Hematopoietic multipotent progenitor cell treated with erythropoietin and hydrocortisone succinate and interleukin-3 and kit ligand, for 6 days (in vitro differentiated cells): ENCODE data around the gene EHF.

ENCODE experiments used
- DNase-seq: peaks from one replicate; pipeline ENCODE4 v3.0.0-alpha.2; 2015

Gene EHF

GRCh38 chr11:34603129-34604001 lies 17.5 kb upstream of the EHF start:
- DNase-seq = peak; percentile 19

- DNase-seq = no peak
These were observed 16.7 kb upstream of the EHF start for GRCh38 chr11:34604145-34604544.

DNA sequence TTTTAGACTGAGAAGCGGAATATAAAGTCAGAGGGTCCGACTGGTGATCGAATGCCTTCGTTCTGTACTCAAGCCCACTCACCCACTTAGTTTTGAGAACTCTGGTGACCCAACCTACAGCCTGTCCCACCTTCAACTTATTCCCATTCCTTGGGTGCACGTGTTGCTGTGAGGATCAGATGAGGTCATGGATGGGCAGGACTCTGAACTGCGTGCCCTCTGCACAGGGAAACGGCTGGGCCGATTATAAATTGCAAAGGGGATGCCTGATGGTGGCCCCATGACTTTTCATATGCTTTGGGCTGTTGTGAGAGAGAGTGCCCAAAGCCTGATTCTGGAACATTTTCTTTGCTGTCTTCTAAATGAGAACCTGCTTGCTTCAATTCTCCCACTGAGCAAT lies 16.0 kb upstream of the EHF start:
- DNase-seq = no peak

DNA sequence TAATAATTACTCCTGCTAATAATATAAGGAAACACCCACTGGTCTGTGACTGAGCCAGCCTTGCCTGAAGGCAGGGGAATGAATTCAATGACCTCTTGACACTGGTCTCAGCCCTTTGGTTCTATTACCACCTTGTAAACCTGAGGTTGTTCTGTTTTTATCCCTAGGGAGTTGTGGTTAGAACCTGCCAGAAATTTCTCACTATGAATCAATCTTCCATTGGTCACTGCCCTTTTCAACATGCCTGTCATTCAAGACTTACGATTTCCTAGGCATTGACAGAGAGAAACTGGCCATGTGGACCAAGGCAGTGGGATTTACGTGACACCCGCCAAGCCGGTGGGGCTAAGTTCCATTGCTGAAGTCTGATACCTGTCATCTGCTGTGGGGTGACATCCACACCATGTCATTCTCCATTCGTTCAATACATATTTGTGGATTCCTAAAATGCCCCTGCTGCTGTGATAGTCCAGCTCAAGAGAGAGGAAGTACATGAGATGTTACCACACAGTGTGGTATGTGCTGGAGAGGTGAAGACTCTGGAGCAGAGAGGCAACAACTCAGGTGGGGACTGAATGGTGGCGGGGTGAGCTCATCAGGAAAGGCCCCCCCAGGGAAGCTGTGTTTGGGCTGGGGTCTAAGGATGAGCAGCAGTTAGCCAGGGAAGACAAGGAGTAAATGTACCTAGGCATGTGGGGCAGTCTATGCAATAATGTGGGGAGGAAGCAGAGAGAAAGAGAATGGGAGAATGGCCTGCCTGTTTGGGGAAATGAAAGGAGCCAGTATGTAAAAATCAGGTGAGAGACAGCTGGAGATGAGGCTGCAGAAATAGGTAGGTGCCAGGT lies 15.2 kb upstream of the EHF start:
- no peak for DNase-seq

DNA sequence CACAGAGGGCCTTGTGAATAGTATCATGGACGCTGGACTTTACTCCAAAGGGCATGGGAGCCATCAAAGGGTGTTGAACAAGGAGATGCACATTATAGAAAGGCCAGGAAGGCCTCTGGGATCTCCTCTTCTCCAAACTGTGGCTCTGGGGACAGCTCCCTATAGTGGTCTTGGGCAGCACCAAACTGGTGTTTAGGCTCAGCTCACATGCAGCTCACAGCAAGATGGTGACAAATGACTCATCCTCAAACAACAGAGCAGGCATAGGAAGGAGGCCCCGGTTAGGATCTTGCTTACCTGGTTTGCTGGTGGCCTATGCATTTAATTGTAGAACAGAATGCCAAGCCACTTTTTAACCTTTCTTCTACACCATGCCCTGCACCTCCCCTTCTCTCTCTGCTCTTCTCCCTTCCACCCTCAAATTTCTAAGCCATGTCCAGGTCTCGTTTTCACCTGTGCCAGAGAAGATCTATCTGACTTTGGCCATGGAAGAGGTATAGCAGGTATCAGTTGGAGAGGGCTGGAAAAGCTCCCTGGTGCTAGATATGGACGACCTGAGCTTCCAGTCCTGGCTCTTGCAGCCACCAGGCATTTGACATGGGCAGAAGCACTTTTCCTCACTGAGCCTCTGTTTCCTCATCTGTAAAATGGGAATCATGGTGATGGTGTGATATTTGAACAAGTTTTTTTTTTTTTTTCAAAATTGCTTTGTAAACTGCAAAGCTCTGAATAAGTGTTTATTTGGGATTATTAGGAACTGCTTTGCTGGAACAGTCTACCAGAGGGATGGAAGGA lies 14.4 kb upstream of the EHF start:
- no peak for DNase-seq

- no peak for DNase-seq
These were observed 11.6 kb upstream of the EHF start for GRCh38 chr11:34609187-34609751.

DNA sequence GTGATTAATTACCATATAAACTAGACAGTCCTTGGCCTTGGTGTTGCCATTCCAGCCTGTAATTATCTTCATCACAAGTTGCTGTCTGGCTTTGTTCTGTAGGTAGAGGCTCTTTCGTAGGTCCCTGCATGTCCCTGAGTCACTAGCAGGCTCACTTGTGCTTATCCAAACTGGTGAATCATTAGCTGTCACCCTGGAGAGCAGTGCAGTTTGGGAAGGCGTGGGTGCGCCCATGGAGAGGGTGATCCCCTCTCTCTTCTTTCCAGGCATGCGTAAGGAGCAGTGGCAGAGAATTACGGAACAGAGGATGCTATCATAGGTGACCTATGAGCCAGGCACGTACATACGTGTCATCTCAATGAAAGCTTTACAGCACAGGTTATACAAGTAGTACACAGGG lies 11.0 kb upstream of the EHF start:
- no peak for DNase-seq

DNA sequence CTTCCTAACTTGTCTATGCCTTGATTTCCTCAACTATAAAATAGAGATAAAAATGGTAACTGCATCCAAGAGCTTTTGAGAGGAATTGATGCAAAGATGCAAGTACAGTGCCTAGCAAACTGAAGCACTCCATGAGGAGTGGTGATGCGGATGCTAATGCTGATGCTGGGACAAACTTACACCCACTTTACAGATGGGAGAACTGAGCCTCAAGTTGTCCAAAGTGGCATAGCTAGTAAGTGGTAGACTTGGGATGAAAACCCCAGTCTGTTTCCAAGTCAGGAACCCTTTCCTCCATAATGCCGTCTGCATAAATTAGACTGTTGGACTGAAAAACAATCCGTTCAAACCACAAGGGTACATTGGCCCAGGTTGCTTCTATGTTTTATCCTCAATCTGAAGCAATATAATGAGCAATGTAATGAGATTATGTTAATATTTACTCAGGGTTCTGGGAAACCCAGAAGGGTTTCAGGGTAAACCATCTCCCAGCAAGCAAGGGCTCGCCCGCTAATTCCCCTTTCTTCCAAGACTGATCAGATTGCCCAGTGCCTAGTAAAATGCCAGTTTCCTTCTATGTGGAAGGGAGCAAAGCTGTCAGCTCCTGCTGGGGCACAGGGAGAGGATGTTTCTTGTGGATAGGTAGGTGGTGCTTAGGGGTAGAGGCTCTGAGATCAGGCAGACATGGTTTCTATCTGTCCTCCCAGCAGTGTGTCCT lies 10.4 kb upstream of the EHF start:
- no peak for DNase-seq

- DNase-seq = no peak
These were observed 7.9 kb upstream of the EHF start for GRCh38 chr11:34613015-34613414.

- DNase-seq = peak; percentile 33
These were observed 7.3 kb upstream of the EHF start for GRCh38 chr11:34613552-34614056.

- peak; percentile 74 for DNase-seq
These were observed 6.4 kb upstream of the EHF start for GRCh38 chr11:34614344-34615104.

DNA sequence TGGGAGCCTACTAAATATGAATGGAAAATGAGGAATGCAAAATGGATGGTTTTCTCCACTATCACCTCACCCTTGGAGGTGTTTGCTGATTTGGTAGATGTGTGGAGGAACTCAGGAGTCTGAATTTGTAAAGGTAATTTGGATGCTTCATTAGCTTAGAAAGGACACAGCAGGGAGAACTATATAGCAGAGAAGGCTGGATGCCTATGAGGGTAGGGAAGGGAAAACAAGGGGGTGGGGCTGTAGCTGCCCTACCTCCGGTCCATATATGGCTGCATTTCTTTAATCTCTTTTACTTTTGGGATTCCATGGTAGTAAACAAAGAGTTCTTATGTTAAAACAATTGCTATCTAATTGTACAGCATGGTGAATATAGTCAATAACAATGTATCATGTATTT lies 4.8 kb upstream of the EHF start:
- DNase-seq = no peak

- DNase-seq = peak; percentile 89
These were observed 3.9 kb upstream of the EHF start for GRCh38 chr11:34616830-34617504.

- DNase-seq = no peak
These were observed 2.5 kb upstream of the EHF start for GRCh38 chr11:34618406-34618805.

- DNase-seq = peak; percentile 59
These were observed 1.8 kb upstream of the EHF start for GRCh38 chr11:34619062-34619516.

DNA sequence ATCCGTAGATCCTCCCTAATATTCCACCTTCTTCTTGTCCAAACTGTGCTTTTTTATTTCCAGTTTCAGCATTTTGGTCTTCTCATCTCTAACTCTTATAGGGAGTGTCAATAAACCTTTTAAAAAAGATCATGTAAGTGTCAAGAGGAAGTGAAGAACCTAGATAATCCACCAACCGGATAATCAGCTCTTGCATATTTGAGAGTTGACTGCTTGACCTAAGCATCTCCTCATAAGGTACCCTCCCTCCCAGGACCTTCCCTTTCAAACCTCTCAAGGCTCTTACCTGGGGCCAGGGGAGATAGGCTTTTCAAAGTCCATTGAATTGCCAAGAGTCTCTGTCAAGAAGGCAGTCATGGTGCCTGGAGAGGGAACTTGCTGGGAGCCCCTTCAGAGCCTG lies 691 bp upstream of the EHF start:
- no peak for DNase-seq

DNA sequence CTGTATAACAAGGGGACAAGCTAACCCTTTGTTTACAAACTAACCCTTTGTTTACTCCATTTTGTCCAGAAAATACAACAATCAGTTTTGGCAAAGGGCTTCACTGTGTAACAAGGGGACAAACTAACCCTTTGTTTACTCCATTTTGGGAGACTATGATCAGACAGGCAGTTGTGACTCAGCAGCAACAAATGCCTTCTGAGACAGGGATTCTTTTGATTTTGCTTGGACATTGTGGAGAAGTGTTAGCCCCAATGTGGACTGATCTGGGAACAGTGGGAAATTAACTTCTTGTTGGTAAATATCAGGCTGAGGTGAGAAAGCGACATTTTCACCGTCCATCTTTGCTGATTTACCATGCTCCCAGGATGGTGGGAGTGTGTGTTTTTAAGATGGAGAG lies 983 bp downstream of the EHF start:
- no peak for DNase-seq

- DNase-seq = no peak
These were observed 2.6 kb downstream of the EHF start for GRCh38 chr11:34623463-34623862.

DNA sequence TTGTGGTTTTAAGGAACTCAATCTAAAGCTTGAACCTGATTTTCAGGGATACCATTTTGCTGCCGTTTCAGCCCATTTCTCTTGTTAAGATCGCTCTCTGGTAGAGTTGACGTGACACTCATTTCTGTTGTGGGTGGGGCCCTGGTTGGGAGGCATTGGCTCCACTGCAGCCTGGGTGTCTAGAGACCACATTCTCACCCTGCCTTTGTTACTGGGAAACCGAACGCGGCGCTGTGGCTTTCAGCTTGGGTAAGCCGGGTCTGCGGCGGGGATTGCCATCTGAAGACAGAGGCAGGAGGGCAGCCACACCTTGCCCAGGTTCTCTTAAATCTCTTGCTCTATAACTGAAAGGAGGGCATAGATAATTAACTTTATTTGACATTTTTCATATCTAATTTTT lies 3.2 kb downstream of the EHF start:
- DNase-seq = no peak

DNA sequence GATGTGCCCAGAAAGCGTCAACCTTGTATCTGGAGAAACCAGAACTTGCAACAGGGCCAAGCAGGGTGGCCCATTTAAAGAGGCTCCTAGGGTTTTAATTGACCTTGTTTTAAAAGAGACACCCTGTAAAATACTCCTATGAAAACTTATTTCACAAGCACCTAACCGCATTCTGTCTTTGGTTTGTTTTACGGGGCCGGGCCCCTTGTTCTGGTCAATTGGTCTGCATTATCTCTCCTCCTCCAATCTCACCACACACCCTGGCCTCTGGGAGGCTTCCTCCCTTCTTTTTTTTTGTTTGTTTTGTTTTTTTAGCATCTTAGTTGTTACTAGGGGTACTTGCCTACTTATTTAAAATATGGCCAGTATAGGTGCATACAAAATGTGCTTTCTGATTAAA lies 4.7 kb downstream of the EHF start:
- DNase-seq = no peak

DNA sequence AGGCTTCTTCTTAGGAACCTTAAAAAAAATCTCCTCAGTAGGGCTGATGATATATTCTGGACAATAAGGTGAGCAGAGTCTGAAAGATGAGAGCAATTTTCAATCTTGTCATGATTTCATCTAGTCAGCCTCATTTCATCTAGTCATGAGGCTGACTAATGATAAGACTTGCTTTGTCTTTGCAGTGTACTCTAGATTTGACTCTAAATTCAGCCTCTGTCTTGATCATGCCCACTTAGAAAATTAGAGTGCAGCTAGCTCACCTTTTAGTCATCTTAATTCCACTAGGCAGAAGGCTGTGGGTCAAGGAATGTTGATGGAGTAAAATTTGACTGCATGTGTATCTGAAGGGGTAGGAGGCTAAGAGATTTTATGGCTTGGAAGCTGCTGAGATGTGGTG lies 5.5 kb downstream of the EHF start:
- DNase-seq = no peak
